CD4-positive, alpha-beta T cell treated with Interleukin-4 for 1 hour (primary cell): Measurements from ENCODE around the gene TMEM121.
"Not testable (repeated sequence)": the region's sequence is repeated elsewhere in the genome, so short reads cannot be mapped to it uniquely, and the experiment has no call there.

ENCODE experiments used
- DNase-seq, 2 donors: peaks; one replicate each; pipeline ENCODE4 v3.0.0-alpha.2; 2020 to 2022

Gene TMEM121

GRCh38 chr14:105571181-105571951 lies 45.0 kb downstream of the TMEM121 start:
- not testable (repeated sequence) for DNase-seq

DNA sequence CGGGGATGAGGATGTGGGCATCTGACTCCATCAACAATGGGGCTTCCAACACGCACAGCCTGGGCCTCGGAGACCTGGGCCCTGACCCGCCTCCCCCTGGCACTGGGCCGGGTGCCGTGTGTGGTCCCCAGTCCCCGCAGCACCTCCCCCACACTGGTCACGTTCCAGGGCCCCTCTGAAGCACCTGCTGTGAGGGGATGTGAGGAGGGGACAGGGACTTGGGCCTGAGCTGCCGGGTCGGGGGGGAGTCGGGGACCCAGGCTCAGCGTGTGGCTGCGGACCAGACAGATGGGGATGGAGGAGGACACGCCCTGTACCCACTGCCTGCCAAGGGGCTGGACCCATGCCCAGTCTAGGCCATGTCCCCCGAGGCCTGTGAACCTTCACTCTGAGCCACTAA lies 45.7 kb downstream of the TMEM121 start:
- DNase-seq, result not testable (repeated sequence)

DNA sequence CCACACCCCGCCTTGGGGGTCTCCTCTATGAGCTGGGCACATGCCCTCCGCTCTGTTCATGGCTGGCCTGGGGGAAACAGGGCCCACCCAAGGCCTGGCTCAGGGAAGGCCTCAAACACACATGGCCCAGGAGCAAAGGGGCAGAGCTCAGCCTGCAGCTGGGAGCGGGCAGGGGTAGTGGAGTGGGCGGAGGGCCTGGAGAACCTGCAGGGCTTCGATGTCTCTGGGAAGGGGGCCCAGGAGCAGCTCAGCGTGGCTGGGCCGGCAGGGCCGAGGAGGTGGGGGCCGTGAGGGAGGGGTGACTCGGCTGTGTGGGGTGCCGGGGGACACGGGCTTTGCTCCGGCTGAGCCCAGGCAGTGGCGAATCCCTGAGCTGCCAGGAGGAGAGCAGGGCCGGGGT lies 47.5 kb downstream of the TMEM121 start:
- not testable (repeated sequence) for DNase-seq

GRCh38 chr14:105574411-105574810 lies 48.0 kb downstream of the TMEM121 start:
- DNase-seq, result not testable (repeated sequence)

- DNase-seq, result not testable (repeated sequence)
Observed at GRCh38 chr14:105575016-105575700, 48.8 kb downstream of the TMEM121 start.

DNA sequence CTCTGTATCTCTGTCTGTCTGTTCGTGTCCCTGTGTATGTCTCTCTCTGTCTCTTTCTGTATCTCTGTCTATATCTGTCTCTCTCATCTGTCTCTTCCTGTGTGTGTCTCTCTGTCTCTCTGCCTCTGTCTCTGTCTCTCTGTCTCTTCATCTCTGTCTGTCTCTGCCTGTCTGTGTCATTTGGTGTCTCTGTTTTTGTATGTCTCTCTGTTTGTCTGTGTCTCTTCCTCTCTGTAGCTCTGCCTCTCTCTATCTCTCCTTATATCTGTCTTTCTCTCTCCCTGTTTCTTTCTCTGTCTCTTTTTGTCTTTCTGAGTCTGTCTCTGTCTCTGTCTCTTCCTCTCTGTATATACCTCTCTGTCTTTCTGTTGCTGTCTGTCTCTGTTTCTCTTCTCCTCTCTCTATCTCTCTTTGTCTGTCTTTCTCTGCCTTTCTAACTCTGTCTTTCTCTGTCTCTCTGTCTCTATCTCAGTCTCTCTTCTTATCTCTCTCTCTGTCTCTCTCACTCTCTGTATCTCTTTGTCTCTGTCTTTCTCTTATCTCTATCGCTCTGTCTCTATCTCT lies 50.2 kb downstream of the TMEM121 start:
- DNase-seq, result no peak

DNA sequence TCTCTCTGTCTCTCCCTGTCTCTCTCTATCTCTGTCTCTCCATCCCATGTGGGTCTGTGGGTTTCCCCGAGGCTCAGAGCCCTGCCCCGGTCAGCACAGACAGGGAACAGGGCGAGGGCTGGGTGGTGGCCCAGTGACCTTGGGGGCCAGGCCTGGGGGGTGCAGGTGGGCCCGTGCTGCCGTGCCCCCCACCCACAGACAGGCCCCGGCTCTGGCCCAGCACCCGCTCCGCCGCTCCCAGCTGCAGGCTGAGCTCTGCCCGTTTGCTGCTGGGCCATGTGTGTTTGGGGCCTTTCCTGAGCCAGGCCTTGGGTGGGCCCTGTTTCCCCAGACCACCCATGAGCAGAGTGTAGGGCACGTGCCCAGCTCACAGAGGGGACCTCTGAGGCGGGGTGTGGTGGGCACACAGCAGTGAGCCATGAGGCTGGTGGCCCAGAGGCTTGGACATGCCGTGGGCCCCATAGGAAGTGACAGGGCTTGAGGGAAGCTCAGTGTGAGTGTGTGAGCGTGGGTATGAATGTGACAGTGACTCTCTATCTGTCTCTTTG lies 51.0 kb downstream of the TMEM121 start:
- peak in 1 of 2 donors; percentile 10 for DNase-seq

- no peak for DNase-seq
Observed at GRCh38 chr14:105578070-105578469, 51.7 kb downstream of the TMEM121 start.

- not testable (repeated sequence) for DNase-seq
Observed at GRCh38 chr14:105579221-105579620, 52.8 kb downstream of the TMEM121 start.
